ENCODE results near the gene SIRPA. TPM values are rescaled to one million over a fixed set of nuclear protein-coding genes. Genes with fewer than 3 reads are reported as not detected.

The SIRPA gene
- total RNA-seq, 3 donors from 2014 or later (not counting 1 experiment from before 2014, with no cell fraction given): 1.3 to 7.5 (median 2.3) TPM

GRCh38 chr20:1937316-1937976 is 42.2 kb downstream of the SIRPA start:
- Histone ChIP-seq H3K36me3 (ENCODE audit: control insufficient read depth, insufficient read depth, low read length) (no peaks in the 10 kb centered on the region), H3K4me3 (ENCODE audit: low read length) (no peak overlapping the region), H3K27ac (ENCODE audit: low read length) (no peak overlapping the region), H3K27me3 (ENCODE audit: control insufficient read depth, insufficient read depth, low read length) (no peaks in the 10 kb centered on the region), H3K9me3 (ENCODE audit: control insufficient read depth, insufficient read depth, low read length) (no peaks in the 10 kb centered on the region), H3K4me1 (ENCODE audit: control insufficient read depth, insufficient read depth, low read length) (no peaks in the 10 kb centered on the region)
- no peak overlapping the region for H3K27ac Mint-ChIP-seq
- peaks cover 4 to 7% of the 10 kb centered on the region in 2 donors for H3K27me3 Mint-ChIP-seq (ENCODE audit: low read depth in 2 of 2)
- no peaks in the 10 kb centered on the region for H3K4me1 Mint-ChIP-seq
- H3K36me3 Mint-ChIP-seq: no peaks in the 10 kb centered on the region
- H3K9me3 Mint-ChIP-seq: no peaks in the 10 kb centered on the region
- WGBS (ENCODE audit: insufficient coverage): 90% methylated on average over 22 of the region's 25 CpGs
- ATAC-seq (no peak), DNase-seq (no peak)
- TF ChIP-seq CTCF (IDR thresholded peaks at IDR 0.05): no peak
- intact Hi-C loops (cut with micrococcal nuclease): no loop called here
- H3K4me3 Mint-ChIP-seq: no peak overlapping the region

- ATAC-seq (no peak), DNase-seq (no peak)
- Mint-ChIP-seq H3K4me1 (no peaks in the 10 kb centered on the region), H3K4me3 (no peak overlapping the region), H3K27ac (no peak overlapping the region), H3K36me3 (no peaks in the 10 kb centered on the region), H3K9me3 (no peaks in the 10 kb centered on the region), H3K27me3 (ENCODE audit: low read depth in 2 of 2) (peaks cover 0 to 3% of the 10 kb centered on the region in 2 donors)
- no peaks in the 10 kb centered on the region for H3K36me3 ChIP-seq (ENCODE audit: control insufficient read depth, insufficient read depth, low read length)
- no peak overlapping the region for H3K27ac ChIP-seq (ENCODE audit: low read length)
- no peaks in the 10 kb centered on the region for H3K9me3 ChIP-seq (ENCODE audit: control insufficient read depth, insufficient read depth, low read length)
- no peak overlapping the region for H3K4me3 ChIP-seq (ENCODE audit: low read length)
- WGBS (ENCODE audit: insufficient coverage): 90% methylated on average over 14 of the region's 14 CpGs
- H3K27me3 ChIP-seq (ENCODE audit: control insufficient read depth, insufficient read depth, low read length): no peaks in the 10 kb centered on the region
- intact Hi-C loops (cut with micrococcal nuclease): no loop called here
- no peak for TF ChIP-seq CTCF (IDR thresholded peaks at IDR 0.05)
- no peaks in the 10 kb centered on the region for H3K4me1 ChIP-seq (ENCODE audit: control insufficient read depth, insufficient read depth, low read length)
Measured at GRCh38 chr20:1938464-1939269, 43.5 kb downstream of the SIRPA start.

- DNase-seq: no peak
- Mint-ChIP-seq H3K27ac (no peak overlapping the region), H3K27me3 (ENCODE audit: low read depth in 2 of 2) (peaks cover 0 to 3% of the 10 kb centered on the region in 2 donors), H3K36me3 (no peaks in the 10 kb centered on the region), H3K9me3 (no peaks in the 10 kb centered on the region), H3K4me1 (no peaks in the 10 kb centered on the region), H3K4me3 (no peak overlapping the region)
- Histone ChIP-seq H3K4me3 (ENCODE audit: low read length) (no peak overlapping the region), H3K4me1 (ENCODE audit: control insufficient read depth, insufficient read depth, low read length) (peaks cover 2% of the 10 kb centered on the region), H3K27ac (ENCODE audit: low read length) (no peak overlapping the region), H3K27me3 (ENCODE audit: control insufficient read depth, insufficient read depth, low read length) (no peaks in the 10 kb centered on the region), H3K9me3 (ENCODE audit: control insufficient read depth, insufficient read depth, low read length) (no peaks in the 10 kb centered on the region), H3K36me3 (ENCODE audit: control insufficient read depth, insufficient read depth, low read length) (no peaks in the 10 kb centered on the region)
- intact Hi-C loops (cut with micrococcal nuclease): no loop called here
- no peak for ATAC-seq
- TF ChIP-seq CTCF (IDR thresholded peaks at IDR 0.05): no peak
- WGBS (ENCODE audit: insufficient coverage): 92% methylated on average over 2 of the region's 4 CpGs
Measured at GRCh38 chr20:1939270-1939595, 44.0 kb downstream of the SIRPA start.

Data from natural killer cell (primary cell).